Measurements from ENCODE around the gene BLM. TPM values are rescaled to one million over a fixed set of nuclear protein-coding genes. Genes with fewer than 3 reads are reported as not detected.

Gene BLM
- total and polyA plus RNA-seq, 8 donors = 1.1 to 10.5 (median 2.6) TPM

- intact Hi-C loops (cut with DNase I; ENCODE audit: low total_unique reads) = no loop called here
- WGBS, 5 donors = 35 to 45% (median 38%) methylated on average over 2 of the region's 2 CpGs
- H3K36me3 ChIP-seq = no peaks in the 10 kb centered on the region
- H3K27ac ChIP-seq = no peak overlapping the region
- no peaks in the 10 kb centered on the region for H3K4me1 ChIP-seq
- TF ChIP-seq POLR2A (IDR thresholded peaks at IDR 0.05) (no peak), POLR2AphosphoS5 (IDR thresholded peaks at IDR 0.05) (no peak), EP300 (IDR thresholded peaks at IDR 0.05) (no peak), CTCF (IDR thresholded peaks at IDR 0.05) (no peak)
- no peaks in the 10 kb centered on the region for H3K27me3 ChIP-seq
- DNase-seq = no peak
- H3K9me3 ChIP-seq = peaks cover 0 to 5% (median 4%) of the 10 kb centered on the region in 4 donors
- H3K4me3 ChIP-seq = no peak overlapping the region
These were observed 26.6 kb upstream of the BLM start for GRCh38 chr15:90690585-90690984.

GRCh38 chr15:90691369-90691768 lies 25.8 kb upstream of the BLM start:
- H3K4me1 ChIP-seq = no peaks in the 10 kb centered on the region
- peaks cover 0 to 5% (median 4%) of the 10 kb centered on the region in 4 donors for H3K9me3 ChIP-seq
- no peaks in the 10 kb centered on the region for H3K36me3 ChIP-seq
- no peak for DNase-seq
- no peaks in the 10 kb centered on the region for H3K27me3 ChIP-seq
- H3K4me3 ChIP-seq = no peak overlapping the region
- WGBS, 5 donors = 89 to 95% (median 93%) methylated on average over 4 of the region's 4 CpGs
- intact Hi-C loops (cut with DNase I; ENCODE audit: low total_unique reads) = no loop called here
- no peak for TF ChIP-seq POLR2A (IDR thresholded peaks at IDR 0.05)
- TF ChIP-seq CTCF (IDR thresholded peaks at IDR 0.05) = no peak
- no peak for TF ChIP-seq POLR2AphosphoS5 (IDR thresholded peaks at IDR 0.05)
- TF ChIP-seq EP300 (IDR thresholded peaks at IDR 0.05) = no peak
- H3K27ac ChIP-seq = no peak overlapping the region

- TF ChIP-seq CTCF (IDR thresholded peaks at IDR 0.05) = no peak
- intact Hi-C loops (cut with DNase I; ENCODE audit: low total_unique reads) = no loop called here
- 87 to 94% (median 92%) methylated on average over 4 of the region's 4 CpGs for WGBS, 5 donors
- no peak for DNase-seq
- Histone ChIP-seq H3K36me3 (no peaks in the 10 kb centered on the region), H3K4me1 (no peaks in the 10 kb centered on the region), H3K4me3 (no peak overlapping the region), H3K9me3 (peaks cover 0 to 5% (median 4%) of the 10 kb centered on the region in 4 donors), H3K27me3 (no peaks in the 10 kb centered on the region), H3K27ac (no peak overlapping the region)
These were observed 25.0 kb upstream of the BLM start for GRCh38 chr15:90691982-90692773.

- intact Hi-C loops (cut with DNase I; ENCODE audit: low total_unique reads) = no loop called here
- H3K4me3 ChIP-seq = no peak overlapping the region
- no peaks in the 10 kb centered on the region for H3K36me3 ChIP-seq
- H3K4me1 ChIP-seq = no peaks in the 10 kb centered on the region
- no peaks in the 10 kb centered on the region for H3K27me3 ChIP-seq
- TF ChIP-seq EP300 (IDR thresholded peaks at IDR 0.05) (no peak), CTCF (IDR thresholded peaks at IDR 0.05) (no peak), POLR2AphosphoS5 (IDR thresholded peaks at IDR 0.05) (no peak), POLR2A (IDR thresholded peaks at IDR 0.05) (no peak)
- no peak overlapping the region for H3K27ac ChIP-seq
- H3K9me3 ChIP-seq = no peaks in the 10 kb centered on the region
- DNase-seq = no peak
These were observed 22.2 kb upstream of the BLM start for GRCh38 chr15:90694987-90695386.
